ENCODE data around the gene NEURL2. TPM values are rescaled to one million over a fixed set of nuclear protein-coding genes. Genes with fewer than 3 reads are reported as not detected.
"Not testable (repeated sequence)": the region's sequence is repeated elsewhere in the genome, so short reads cannot be mapped to it uniquely, and the experiment has no call there.

Gene NEURL2
- total and polyA plus RNA-seq, 2 experiments from 2014 or later, result 4.6 to 10.9 TPM

GRCh38 chr20:45902199-45902701 lies 11.2 kb upstream of the NEURL2 start:
- H3K27ac ChIP-seq (ENCODE audit: low read depth), result no peak overlapping the region
- 0 out of 2 replicates have a peak, but pooled peaks cover 5% of the 10 kb centered on the region for H3F3A ChIP-seq (replicated peaks; ENCODE audit: low read depth)
- Mint-ChIP-seq H3K9me3 (no peaks in the 10 kb centered on the region; the same call in 2 of the 3 replicates), H3K27me3 (ENCODE audit: insufficient read depth, low read depth, poor library complexity) (peaks cover 31% of the 10 kb centered on the region), H3K36me3 (ENCODE audit: low read depth) (peaks cover 80% of the 10 kb centered on the region), H3K4me3 (no peak overlapping the region), H3K4me1 (peaks cover 3% of the 10 kb centered on the region; the same call in 1 of the 3 replicates), H3K27ac (no peak overlapping the region)
- TF ChIP-seq ZNF462 (CRISPR knock-in tag; IDR thresholded peaks at IDR 0.05) (no peak), POLR2AphosphoS5 (IDR thresholded peaks at IDR 0.05; ENCODE audit: low read depth) (no peak), EZH2phosphoT487 (IDR thresholded peaks at IDR 0.05; ENCODE audit: unreplicated experiment) (no peak), ETS1 (IDR thresholded peaks at IDR 0.05) (no peak)
- DNase-seq (ENCODE audit: low spot score) (no peak), ATAC-seq (no peak)
- H2AFZ ChIP-seq, result no peak overlapping the region
- H3K4me1 ChIP-seq (ENCODE audit: insufficient read depth), result no peaks in the 10 kb centered on the region
- no peak overlapping the region for H3K4me3 ChIP-seq
- H3K27me3 ChIP-seq (ENCODE audit: insufficient read depth), result no peaks in the 10 kb centered on the region
- H3K9me2 ChIP-seq (ENCODE audit: insufficient read depth), result no peaks in the 10 kb centered on the region
- no peaks in the 10 kb centered on the region for H3K79me2 ChIP-seq (replicated peaks; ENCODE audit: insufficient read depth)
- H4K20me1 ChIP-seq (replicated peaks; ENCODE audit: insufficient read depth), result peaks cover 20% of the 10 kb centered on the region
- no peak overlapping the region for H3K4me2 ChIP-seq
- peaks cover 21% of the 10 kb centered on the region for H3K36me3 ChIP-seq (ENCODE audit: insufficient read depth)

GRCh38 chr20:45901332-45901731 lies 10.3 kb upstream of the NEURL2 start:
- not testable (repeated sequence) for H3K79me2 ChIP-seq (replicated peaks; ENCODE audit: insufficient read depth)

More at GRCh38 chr20:45901332-45901731, 10.3 kb upstream of the NEURL2 start:
- not testable (repeated sequence) for H3K4me3 ChIP-seq; H3K27ac Mint-ChIP-seq; H3K27me3 ChIP-seq (ENCODE audit: insufficient read depth); H3K4me1 Mint-ChIP-seq; H2AFZ ChIP-seq; H3K9me2 ChIP-seq (ENCODE audit: insufficient read depth); H3K4me1 ChIP-seq (ENCODE audit: insufficient read depth); H3K9me3 Mint-ChIP-seq; H3F3A ChIP-seq (replicated peaks; ENCODE audit: low read depth); H3K27ac ChIP-seq (ENCODE audit: low read depth); H3K4me2 ChIP-seq; H3K4me3 Mint-ChIP-seq; ATAC-seq; DNase-seq (ENCODE audit: low spot score)
- H3K27me3 Mint-ChIP-seq (ENCODE audit: insufficient read depth, low read depth, poor library complexity), result peaks cover 31% of the 10 kb centered on the region
- Histone ChIP-seq H4K20me1 (replicated peaks; ENCODE audit: insufficient read depth) (peaks cover 20% of the 10 kb centered on the region), H3K36me3 (ENCODE audit: insufficient read depth) (peaks cover 21% of the 10 kb centered on the region)
- H3K36me3 Mint-ChIP-seq (ENCODE audit: low read depth), result peaks cover 79% of the 10 kb centered on the region

Data from GM23338 (cell line).